GM12878 (cell line): ENCODE measurements around the gene DAO.

ENCODE experiments used
- BACH1 ChIP-seq: fragments of 450-650 bp; IDR thresholded peaks from 2 replicates; pipeline ENCODE4 v1.6.1; 2017; ENCODE audit warnings: mild to moderate bottlenecking, borderline replicate concordance
- CTCF ChIP-seq, 3 experiments: IDR thresholded peaks in 2 of 3; conservative IDR thresholded peaks in 1 of 3; 2 replicates each; pipeline ENCODE4 v1.5.1; 2011; ENCODE audit warnings: low read depth in 3 of 3, low read length in 3 of 3, mild to moderate bottlenecking in 3 of 3, control low read depth in 2 of 3, moderate library complexity in 2 of 3, inconsistent platforms in 1 of 3, mixed read lengths in 1 of 3; ENCODE audit not compliant: control insufficient read depth in 2 of 3, insufficient read depth in 1 of 3; ENCODE audit errors: extremely low read depth in 1 of 3
- EED ChIP-seq: sonication (generic); IDR thresholded peaks from 2 replicates; pipeline ENCODE4 v1.6.1; 2016; ENCODE audit warnings: antibody characterized with exemption, low read depth
- EP300 ChIP-seq, 2 experiments: fragments of 150-350 bp in 1 of 2; IDR thresholded peaks; 2 replicates each; pipeline ENCODE4 v1.6.1; 2011 to 2012; ENCODE audit warnings: low read depth in 2 of 2, low read length in 2 of 2, borderline replicate concordance in 1 of 2, improper control_type of control experiment in 1 of 2, inconsistent platforms in 1 of 2; ENCODE audit not compliant: control insufficient read depth in 1 of 2
- FOXK2 ChIP-seq: fragments of 450-650 bp; IDR thresholded peaks from 2 replicates; pipeline ENCODE4 v1.6.1; 2017; ENCODE audit warnings: mild to moderate bottlenecking, moderate library complexity
- FOXM1 ChIP-seq: IDR thresholded peaks from 2 replicates; pipeline ENCODE4 v1.6.1; 2012; ENCODE audit warnings: low read depth, mild to moderate bottlenecking, inconsistent platforms, low read length, moderate library complexity
- HDAC2 ChIP-seq: fragments of 200-600 bp; sonication (generic); IDR thresholded peaks from 2 replicates; pipeline ENCODE4 v1.6.1; 2017
- KDM1A ChIP-seq: fragments of 200-600 bp; sonication (generic); IDR thresholded peaks from 2 replicates; pipeline ENCODE4 v1.6.1; 2016; ENCODE audit warnings: borderline replicate concordance
- NRF1 ChIP-seq: conservative IDR thresholded peaks from 2 replicates; pipeline ENCODE4 v1.6.1; 2011; ENCODE audit warnings: mild to moderate bottlenecking, low read depth, low read length, improper control_type of control experiment
- TAF1 ChIP-seq: IDR thresholded peaks from 2 replicates; pipeline ENCODE4 v1.6.1; 2011; ENCODE audit warnings: mild to moderate bottlenecking, low read depth, low read length, borderline replicate concordance
- TCF7 ChIP-seq: IDR thresholded peaks from 2 replicates; pipeline ENCODE4 v1.6.1; 2014; ENCODE audit warnings: antibody characterized with exemption, borderline replicate concordance
- ZZZ3 ChIP-seq: IDR thresholded peaks from 2 replicates; pipeline ENCODE4 v1.6.1; 2011; ENCODE audit warnings: low read depth; ENCODE audit not compliant: control insufficient read depth, insufficient read length
- TF ChIP-seq, protein P1 (sequence below): fragments of 450-650 bp; formaldehyde crosslinking; IDR thresholded peaks from 2 replicates; pipeline ENCODE4 v1.4.0; 2020; ENCODE audit warnings: mild to moderate bottlenecking, moderate library complexity
- TF ChIP-seq, protein P2 (sequence below): IDR thresholded peaks from 2 replicates; pipeline ENCODE4 v1.6.1; 2012; ENCODE audit warnings: mild to moderate bottlenecking, low read depth, low read length

DNA sequence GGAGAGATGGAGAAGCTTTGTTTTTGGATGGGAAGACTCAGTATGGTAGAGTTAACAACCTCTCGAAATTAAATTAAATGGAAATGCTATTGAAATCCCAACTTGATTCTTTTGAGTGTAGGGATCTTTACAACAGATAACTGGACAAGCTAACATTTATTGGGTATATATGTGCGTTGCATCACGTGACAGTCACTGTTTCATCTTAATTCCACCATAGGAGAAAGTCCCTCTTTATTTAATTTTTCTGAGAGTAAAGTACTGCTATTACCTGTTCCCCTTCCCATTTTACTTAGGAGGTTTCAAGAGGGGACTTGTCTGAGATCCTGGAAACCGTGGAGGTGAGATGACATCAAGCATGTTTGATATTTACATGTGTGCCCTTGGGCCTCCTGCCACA is 11.1 kb upstream of the DAO start:
- TF ChIP-seq FOXK2 (no peak), ZZZ3 (no peak), KDM1A (no peak), BACH1 (no peak), HDAC2 (no peak), EED (no peak), CTCF (IDR thresholded peaks at IDR 0.05 in 2 of 3, conservative IDR thresholded peaks at IDR 0.05 in 1 of 3; ENCODE audit: control insufficient read depth in 2 of 3, extremely low read depth in 1 of 3, insufficient read depth in 1 of 3, low read depth in 3 of 3, low read length in 3 of 3) (no peak), TCF7 (no peak), NRF1 (no peak), TAF1 (no peak), EP300 (IDR thresholded peaks at IDR 0.05; ENCODE audit: borderline replicate concordance in 1 of 2, control insufficient read depth in 1 of 2, low read depth in 2 of 2, low read length in 2 of 2) (no peak), FOXM1 (no peak)
- TF ChIP-seq, protein P1, sequence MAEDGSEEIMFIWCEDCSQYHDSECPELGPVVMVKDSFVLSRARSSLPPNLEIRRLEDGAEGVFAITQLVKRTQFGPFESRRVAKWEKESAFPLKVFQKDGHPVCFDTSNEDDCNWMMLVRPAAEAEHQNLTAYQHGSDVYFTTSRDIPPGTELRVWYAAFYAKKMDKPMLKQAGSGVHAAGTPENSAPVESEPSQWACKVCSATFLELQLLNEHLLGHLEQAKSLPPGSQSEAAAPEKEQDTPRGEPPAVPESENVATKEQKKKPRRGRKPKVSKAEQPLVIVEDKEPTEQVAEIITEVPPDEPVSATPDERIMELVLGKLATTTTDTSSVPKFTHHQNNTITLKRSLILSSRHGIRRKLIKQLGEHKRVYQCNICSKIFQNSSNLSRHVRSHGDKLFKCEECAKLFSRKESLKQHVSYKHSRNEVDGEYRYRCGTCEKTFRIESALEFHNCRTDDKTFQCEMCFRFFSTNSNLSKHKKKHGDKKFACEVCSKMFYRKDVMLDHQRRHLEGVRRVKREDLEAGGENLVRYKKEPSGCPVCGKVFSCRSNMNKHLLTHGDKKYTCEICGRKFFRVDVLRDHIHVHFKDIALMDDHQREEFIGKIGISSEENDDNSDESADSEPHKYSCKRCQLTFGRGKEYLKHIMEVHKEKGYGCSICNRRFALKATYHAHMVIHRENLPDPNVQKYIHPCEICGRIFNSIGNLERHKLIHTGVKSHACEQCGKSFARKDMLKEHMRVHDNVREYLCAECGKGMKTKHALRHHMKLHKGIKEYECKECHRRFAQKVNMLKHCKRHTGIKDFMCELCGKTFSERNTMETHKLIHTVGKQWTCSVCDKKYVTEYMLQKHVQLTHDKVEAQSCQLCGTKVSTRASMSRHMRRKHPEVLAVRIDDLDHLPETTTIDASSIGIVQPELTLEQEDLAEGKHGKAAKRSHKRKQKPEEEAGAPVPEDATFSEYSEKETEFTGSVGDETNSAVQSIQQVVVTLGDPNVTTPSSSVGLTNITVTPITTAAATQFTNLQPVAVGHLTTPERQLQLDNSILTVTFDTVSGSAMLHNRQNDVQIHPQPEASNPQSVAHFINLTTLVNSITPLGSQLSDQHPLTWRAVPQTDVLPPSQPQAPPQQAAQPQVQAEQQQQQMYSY (CRISPR knock-in tag) = no peak
- TF ChIP-seq, protein P2, sequence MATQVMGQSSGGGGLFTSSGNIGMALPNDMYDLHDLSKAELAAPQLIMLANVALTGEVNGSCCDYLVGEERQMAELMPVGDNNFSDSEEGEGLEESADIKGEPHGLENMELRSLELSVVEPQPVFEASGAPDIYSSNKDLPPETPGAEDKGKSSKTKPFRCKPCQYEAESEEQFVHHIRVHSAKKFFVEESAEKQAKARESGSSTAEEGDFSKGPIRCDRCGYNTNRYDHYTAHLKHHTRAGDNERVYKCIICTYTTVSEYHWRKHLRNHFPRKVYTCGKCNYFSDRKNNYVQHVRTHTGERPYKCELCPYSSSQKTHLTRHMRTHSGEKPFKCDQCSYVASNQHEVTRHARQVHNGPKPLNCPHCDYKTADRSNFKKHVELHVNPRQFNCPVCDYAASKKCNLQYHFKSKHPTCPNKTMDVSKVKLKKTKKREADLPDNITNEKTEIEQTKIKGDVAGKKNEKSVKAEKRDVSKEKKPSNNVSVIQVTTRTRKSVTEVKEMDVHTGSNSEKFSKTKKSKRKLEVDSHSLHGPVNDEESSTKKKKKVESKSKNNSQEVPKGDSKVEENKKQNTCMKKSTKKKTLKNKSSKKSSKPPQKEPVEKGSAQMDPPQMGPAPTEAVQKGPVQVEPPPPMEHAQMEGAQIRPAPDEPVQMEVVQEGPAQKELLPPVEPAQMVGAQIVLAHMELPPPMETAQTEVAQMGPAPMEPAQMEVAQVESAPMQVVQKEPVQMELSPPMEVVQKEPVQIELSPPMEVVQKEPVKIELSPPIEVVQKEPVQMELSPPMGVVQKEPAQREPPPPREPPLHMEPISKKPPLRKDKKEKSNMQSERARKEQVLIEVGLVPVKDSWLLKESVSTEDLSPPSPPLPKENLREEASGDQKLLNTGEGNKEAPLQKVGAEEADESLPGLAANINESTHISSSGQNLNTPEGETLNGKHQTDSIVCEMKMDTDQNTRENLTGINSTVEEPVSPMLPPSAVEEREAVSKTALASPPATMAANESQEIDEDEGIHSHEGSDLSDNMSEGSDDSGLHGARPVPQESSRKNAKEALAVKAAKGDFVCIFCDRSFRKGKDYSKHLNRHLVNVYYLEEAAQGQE = no peak
